ENCODE measurements around the gene UIMC1. TPM values are rescaled to one million over a fixed set of nuclear protein-coding genes. Genes with fewer than 3 reads are reported as not detected.
A peak's percentile ranks its signal among the peaks of the same experiment; 100 is the strongest.

Gene UIMC1
- total and polyA plus RNA-seq, 2 of the 13 experiments (the other 11 are each of a cell fraction or from before 2014, with no cell fraction given): 18.9 to 32.7 TPM

- FAIRE-seq (no peak), ATAC-seq (no peak), DNase-seq (ENCODE audit: low spot score) (no peak)
- TF ChIP-seq ZKSCAN1 (IDR thresholded peaks at IDR 0.05; ENCODE audit: low read length) (peak; percentile 91), ZBTB43 (CRISPR knock-in tag; conservative IDR thresholded peaks at IDR 0.05) (no peak), ESRRA (CRISPR knock-in tag; IDR thresholded peaks at IDR 0.05; ENCODE audit: low read depth) (no peak)
- Histone ChIP-seq H3K4me2 (ENCODE audit: low read depth, low read length) (no peak overlapping the region), H3K9me3 (ENCODE audit: low read length) (no peaks in the 10 kb centered on the region), H3K79me2 (ENCODE audit: insufficient read depth, low read length) (peaks cover 4% of the 10 kb centered on the region), H3K36me3 (replicated peaks in 1 of 2; ENCODE audit: control insufficient read depth in 1 of 2, insufficient read depth in 2 of 2, low read length in 2 of 2) (peaks cover 14 to 46% of the 10 kb centered on the region in 2 experiments), H4K20me1 (ENCODE audit: insufficient read depth, low read length) (no peaks in the 10 kb centered on the region), H3K4me3 (replicated peaks in 1 of 3; ENCODE audit: insufficient read depth in 1 of 3, low read depth in 2 of 3, low read length in 3 of 3) (no peak overlapping the region), H3K27me3 (ENCODE audit: control insufficient read depth in 1 of 2, insufficient read depth in 2 of 2, low read length in 2 of 2) (no peaks in the 10 kb centered on the region; a peak in 1 of 5 replicates), H3K4me1 (ENCODE audit: insufficient read depth, low read length) (peaks cover 8% of the 10 kb centered on the region; the same call in 1 of the 2 replicates), H3K9ac (ENCODE audit: insufficient read depth, low read depth, low read length) (no peak overlapping the region), H2AFZ (ENCODE audit: low read length) (no peak overlapping the region), H3K27ac (ENCODE audit: extremely low read length, insufficient read depth, low read length) (no peak overlapping the region)
- intact Hi-C loops (cut with micrococcal nuclease; ENCODE audit: unreplicated experiment) (no loop called here), in situ Hi-C loops (cut with HindIII; ENCODE audit: extremely low pct_ligation_motif_present, low pct_unique_long_range_greater_than_20kb) (no loop called here)
- ChIA-PET CTCF (ENCODE audit: low intra/inter-chr PET ratio, low total read pairs) (no interaction called here), POLR2A (no interaction called here)
- no TSS peak for BruUV-seq (replicated peaks)
- 98% methylated on average over 2 of the region's 2 CpGs for WGBS (ENCODE audit: low lambda C conversion rate)
Measured at GRCh38 chr5:177041936-177042335, 35.4 kb upstream of the UIMC1 start.

- Histone ChIP-seq H2AFZ (ENCODE audit: low read length) (no peak overlapping the region), H3K36me3 (replicated peaks in 1 of 2; ENCODE audit: control insufficient read depth in 1 of 2, insufficient read depth in 2 of 2, low read length in 2 of 2) (peaks cover 14 to 52% of the 10 kb centered on the region in 2 experiments), H4K20me1 (ENCODE audit: insufficient read depth, low read length) (no peaks in the 10 kb centered on the region), H3K4me1 (ENCODE audit: insufficient read depth, low read length) (peaks cover 8% of the 10 kb centered on the region; the same call in 1 of the 2 replicates), H3K79me2 (ENCODE audit: insufficient read depth, low read length) (peaks cover 6% of the 10 kb centered on the region), H3K4me2 (ENCODE audit: low read depth, low read length) (no peak overlapping the region), H3K4me3 (replicated peaks in 1 of 3; ENCODE audit: insufficient read depth in 1 of 3, low read depth in 2 of 3, low read length in 3 of 3) (no peak overlapping the region), H3K27ac (ENCODE audit: extremely low read length, insufficient read depth, low read length) (no peak overlapping the region), H3K9ac (ENCODE audit: insufficient read depth, low read depth, low read length) (no peak overlapping the region), H3K9me3 (ENCODE audit: low read length) (no peaks in the 10 kb centered on the region), H3K27me3 (ENCODE audit: control insufficient read depth in 1 of 2, insufficient read depth in 2 of 2, low read length in 2 of 2) (no peaks in the 10 kb centered on the region; a peak in 1 of 5 replicates)
- POLR2A ChIA-PET: no interaction called here
- ATAC-seq (no peak), FAIRE-seq (no peak), DNase-seq (ENCODE audit: low spot score) (no peak)
- CTCF ChIA-PET (ENCODE audit: low intra/inter-chr PET ratio, low total read pairs): no interaction called here
- BruUV-seq (replicated peaks): no TSS peak
- TF ChIP-seq ZSCAN30 (CRISPR knock-in tag; IDR thresholded peaks at IDR 0.05) (no peak), SMC3 (IDR thresholded peaks at IDR 0.05; ENCODE audit: low read length) (no peak), ZNF597 (CRISPR knock-in tag; IDR thresholded peaks at IDR 0.05) (no peak)
- in situ Hi-C loops (cut with HindIII; ENCODE audit: extremely low pct_ligation_motif_present, low pct_unique_long_range_greater_than_20kb): no loop called here
- intact Hi-C loops (cut with micrococcal nuclease; ENCODE audit: unreplicated experiment): no loop called here
- WGBS (ENCODE audit: low lambda C conversion rate): 99% methylated on average over 3 of the region's 3 CpGs
Measured at GRCh38 chr5:177040814-177041420, 34.3 kb upstream of the UIMC1 start.
